Suprapubic skin (tissue), 4 donors: Measurements from ENCODE around the gene NEGR1.

Experiments used
- CTCF ChIP-seq, 2 donors: fragments of 200-600 bp in 1 of 2; fragments of 450-650 bp in 1 of 2; sonication (generic) in 1 of 2; IDR thresholded peaks; one replicate each; pipeline ENCODE4 v1.5.1; 2016 to 2019; ENCODE audit warnings: antibody characterized with exemption in 2 of 2, mild to moderate bottlenecking in 1 of 2, moderate library complexity in 1 of 2
- POLR2A ChIP-seq, 2 donors: fragments of 450-650 bp; IDR thresholded peaks; one replicate each; pipeline ENCODE4 v1.6.1; 2017; ENCODE audit warnings: antibody characterized with exemption in 2 of 2, mild to moderate bottlenecking in 2 of 2, moderate library complexity in 2 of 2
- POLR2AphosphoS5 ChIP-seq, 3 donors: sonication (generic); formaldehyde crosslinking; IDR thresholded peaks; one replicate each; pipeline ENCODE4 v1.6.1; 2017; ENCODE audit warnings: antibody characterized with exemption in 3 of 3

GRCh38 chr1:71427066-71427465 is 855.3 kb downstream of the NEGR1 start:
- TF ChIP-seq POLR2A (IDR thresholded peaks at IDR 0.05) (no peak), CTCF (IDR thresholded peaks at IDR 0.05) (no peak), POLR2AphosphoS5 (IDR thresholded peaks at IDR 0.05) (no peak)
